Measurements from ENCODE around the gene SH3D19. TPM values are rescaled to one million over a fixed set of nuclear protein-coding genes. Genes with fewer than 3 reads are reported as not detected.

Gene SH3D19
- total and polyA plus RNA-seq, 8 donors = 11.0 to 129 (median 67.1) TPM

- intact Hi-C loops (cut with DNase I; ENCODE audit: low total_unique reads) = no loop called here
- DNase-seq = no peak
- TF ChIP-seq POLR2AphosphoS5 (IDR thresholded peaks at IDR 0.05) (no peak), CTCF (IDR thresholded peaks at IDR 0.05) (no peak), POLR2A (IDR thresholded peaks at IDR 0.05) (no peak), EP300 (IDR thresholded peaks at IDR 0.05) (no peak)
- Histone ChIP-seq H3K4me3 (no peak overlapping the region), H3K36me3 (no peaks in the 10 kb centered on the region), H3K9me3 (no peaks in the 10 kb centered on the region), H3K27ac (no peak overlapping the region), H3K27me3 (no peaks in the 10 kb centered on the region), H3K4me1 (peaks cover 0 to 9% (median 0%) of the 10 kb centered on the region in 4 donors)
- WGBS, 5 donors = 23 to 43% (median 29%) methylated on average over 2 of the region's 2 CpGs
These were observed 73.7 kb downstream of the SH3D19 start for GRCh38 chr4:151251603-151252304.

- intact Hi-C loops (cut with DNase I; ENCODE audit: low total_unique reads) = no loop called here
- TF ChIP-seq POLR2AphosphoS5 (IDR thresholded peaks at IDR 0.05) (no peak), EP300 (IDR thresholded peaks at IDR 0.05) (no peak), CTCF (IDR thresholded peaks at IDR 0.05) (no peak), POLR2A (IDR thresholded peaks at IDR 0.05) (no peak)
- no peak for DNase-seq
These were observed 74.7 kb downstream of the SH3D19 start for GRCh38 chr4:151250706-151251105.

GRCh38 chr4:151248519-151248918 lies 76.9 kb downstream of the SH3D19 start:
- intact Hi-C loops (cut with DNase I; ENCODE audit: low total_unique reads) = no loop called here
- Histone ChIP-seq H3K4me3 (no peak overlapping the region), H3K27ac (no peak overlapping the region), H3K4me1 (peaks cover 0 to 8% (median 4%) of the 10 kb centered on the region in 4 donors), H3K36me3 (no peaks in the 10 kb centered on the region), H3K9me3 (no peaks in the 10 kb centered on the region), H3K27me3 (no peaks in the 10 kb centered on the region)
- DNase-seq = no peak
- 69 to 97% (median 91%) methylated on average over 2 of the region's 2 CpGs for WGBS, 5 donors
- no peak for TF ChIP-seq CTCF (IDR thresholded peaks at IDR 0.05)
- TF ChIP-seq POLR2AphosphoS5 (IDR thresholded peaks at IDR 0.05) = no peak
- TF ChIP-seq EP300 (IDR thresholded peaks at IDR 0.05) = no peak
- TF ChIP-seq POLR2A (IDR thresholded peaks at IDR 0.05) = no peak

More at GRCh38 chr4:151250706-151251105, 74.7 kb downstream of the SH3D19 start:
- H3K27ac ChIP-seq = no peak overlapping the region
- no peaks in the 10 kb centered on the region for H3K9me3 ChIP-seq
- H3K36me3 ChIP-seq = no peaks in the 10 kb centered on the region
- H3K4me3 ChIP-seq = no peak overlapping the region
- WGBS, 5 donors = 70 to 84% (median 76%) methylated on average over 5 of the region's 5 CpGs
- no peaks in the 10 kb centered on the region for H3K27me3 ChIP-seq
- H3K4me1 ChIP-seq = peaks cover 0 to 4% (median 0%) of the 10 kb centered on the region in 4 donors

- 93 to 99% (median 98%) methylated on average over 2 of the region's 2 CpGs for WGBS, 5 donors
- no peak for DNase-seq
- Histone ChIP-seq H3K4me3 (no peak overlapping the region), H3K9me3 (no peaks in the 10 kb centered on the region), H3K27ac (no peak overlapping the region), H3K36me3 (no peaks in the 10 kb centered on the region), H3K27me3 (no peaks in the 10 kb centered on the region), H3K4me1 (peaks cover 0 to 8% (median 4%) of the 10 kb centered on the region in 4 donors)
- intact Hi-C loops (cut with DNase I; ENCODE audit: low total_unique reads) = no loop called here
- TF ChIP-seq POLR2AphosphoS5 (IDR thresholded peaks at IDR 0.05) = no peak
- no peak for TF ChIP-seq EP300 (IDR thresholded peaks at IDR 0.05)
- no peak for TF ChIP-seq CTCF (IDR thresholded peaks at IDR 0.05)
- TF ChIP-seq POLR2A (IDR thresholded peaks at IDR 0.05) = no peak
These were observed 78.0 kb downstream of the SH3D19 start for GRCh38 chr4:151247395-151247794.
